Measurements from ENCODE around the gene CTNNBIP1.

CTNNBIP1 gene

DNA sequence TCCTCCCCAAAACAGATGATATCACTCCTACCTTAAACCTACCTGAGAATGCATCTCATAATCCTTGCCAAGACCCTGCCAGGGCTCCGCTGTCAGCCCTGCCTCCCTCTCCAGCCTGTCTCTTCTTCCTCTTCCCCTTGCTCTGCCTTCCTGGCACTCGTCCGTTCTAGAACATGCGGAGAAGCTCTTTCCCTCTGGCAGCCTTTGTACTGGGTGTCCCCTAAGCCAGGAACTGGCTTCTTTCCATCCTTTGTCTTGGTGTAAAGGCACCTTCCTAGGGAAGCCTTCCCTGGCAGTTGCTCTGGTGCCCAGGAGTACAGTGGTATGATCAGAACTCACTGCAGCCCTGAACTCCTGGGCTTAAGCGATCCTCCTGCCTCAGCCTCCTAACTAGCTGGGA, 36.1 kb downstream of the CTNNBIP1 start:
- TF ChIP-seq, protein P1, sequence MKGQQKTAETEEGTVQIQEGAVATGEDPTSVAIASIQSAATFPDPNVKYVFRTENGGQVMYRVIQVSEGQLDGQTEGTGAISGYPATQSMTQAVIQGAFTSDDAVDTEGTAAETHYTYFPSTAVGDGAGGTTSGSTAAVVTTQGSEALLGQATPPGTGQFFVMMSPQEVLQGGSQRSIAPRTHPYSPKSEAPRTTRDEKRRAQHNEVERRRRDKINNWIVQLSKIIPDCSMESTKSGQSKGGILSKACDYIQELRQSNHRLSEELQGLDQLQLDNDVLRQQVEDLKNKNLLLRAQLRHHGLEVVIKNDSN (IDR thresholded peaks at IDR 0.05), result no peak
- no peak for TF ChIP-seq CEBPB (IDR thresholded peaks at IDR 0.05)
- TF ChIP-seq YY1 (IDR thresholded peaks at IDR 0.05; ENCODE audit: low read depth), result no peak
- no peak for TF ChIP-seq ZBTB7A (IDR thresholded peaks at IDR 0.05; ENCODE audit: low read depth)
- TF ChIP-seq EP300 (IDR thresholded peaks at IDR 0.05; ENCODE audit: borderline replicate concordance), result no peak
- no peak for TF ChIP-seq TCF12 (IDR thresholded peaks at IDR 0.05; ENCODE audit: low read depth)
- TF ChIP-seq TAF1 (IDR thresholded peaks at IDR 0.05; ENCODE audit: low read depth), result no peak
- TF ChIP-seq RAD21 (IDR thresholded peaks at IDR 0.05; ENCODE audit: low read depth), result no peak
- no peak for TF ChIP-seq FOXM1 (IDR thresholded peaks at IDR 0.05; ENCODE audit: borderline replicate concordance, low read depth)
- TF ChIP-seq CREB1 (IDR thresholded peaks at IDR 0.05; ENCODE audit: low read depth), result no peak
- no peak for TF ChIP-seq EGR1 (IDR thresholded peaks at IDR 0.05)
- TF ChIP-seq, protein P2, sequence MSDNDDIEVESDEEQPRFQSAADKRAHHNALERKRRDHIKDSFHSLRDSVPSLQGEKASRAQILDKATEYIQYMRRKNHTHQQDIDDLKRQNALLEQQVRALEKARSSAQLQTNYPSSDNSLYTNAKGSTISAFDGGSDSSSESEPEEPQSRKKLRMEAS (IDR thresholded peaks at IDR 0.05), result no peak
- TF ChIP-seq, protein P3, sequence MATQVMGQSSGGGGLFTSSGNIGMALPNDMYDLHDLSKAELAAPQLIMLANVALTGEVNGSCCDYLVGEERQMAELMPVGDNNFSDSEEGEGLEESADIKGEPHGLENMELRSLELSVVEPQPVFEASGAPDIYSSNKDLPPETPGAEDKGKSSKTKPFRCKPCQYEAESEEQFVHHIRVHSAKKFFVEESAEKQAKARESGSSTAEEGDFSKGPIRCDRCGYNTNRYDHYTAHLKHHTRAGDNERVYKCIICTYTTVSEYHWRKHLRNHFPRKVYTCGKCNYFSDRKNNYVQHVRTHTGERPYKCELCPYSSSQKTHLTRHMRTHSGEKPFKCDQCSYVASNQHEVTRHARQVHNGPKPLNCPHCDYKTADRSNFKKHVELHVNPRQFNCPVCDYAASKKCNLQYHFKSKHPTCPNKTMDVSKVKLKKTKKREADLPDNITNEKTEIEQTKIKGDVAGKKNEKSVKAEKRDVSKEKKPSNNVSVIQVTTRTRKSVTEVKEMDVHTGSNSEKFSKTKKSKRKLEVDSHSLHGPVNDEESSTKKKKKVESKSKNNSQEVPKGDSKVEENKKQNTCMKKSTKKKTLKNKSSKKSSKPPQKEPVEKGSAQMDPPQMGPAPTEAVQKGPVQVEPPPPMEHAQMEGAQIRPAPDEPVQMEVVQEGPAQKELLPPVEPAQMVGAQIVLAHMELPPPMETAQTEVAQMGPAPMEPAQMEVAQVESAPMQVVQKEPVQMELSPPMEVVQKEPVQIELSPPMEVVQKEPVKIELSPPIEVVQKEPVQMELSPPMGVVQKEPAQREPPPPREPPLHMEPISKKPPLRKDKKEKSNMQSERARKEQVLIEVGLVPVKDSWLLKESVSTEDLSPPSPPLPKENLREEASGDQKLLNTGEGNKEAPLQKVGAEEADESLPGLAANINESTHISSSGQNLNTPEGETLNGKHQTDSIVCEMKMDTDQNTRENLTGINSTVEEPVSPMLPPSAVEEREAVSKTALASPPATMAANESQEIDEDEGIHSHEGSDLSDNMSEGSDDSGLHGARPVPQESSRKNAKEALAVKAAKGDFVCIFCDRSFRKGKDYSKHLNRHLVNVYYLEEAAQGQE (IDR thresholded peaks at IDR 0.05; ENCODE audit: low read depth), result no peak
- no peak for TF ChIP-seq TEAD4 (IDR thresholded peaks at IDR 0.05)
- TF ChIP-seq NFIC (IDR thresholded peaks at IDR 0.05), result no peak

DNA sequence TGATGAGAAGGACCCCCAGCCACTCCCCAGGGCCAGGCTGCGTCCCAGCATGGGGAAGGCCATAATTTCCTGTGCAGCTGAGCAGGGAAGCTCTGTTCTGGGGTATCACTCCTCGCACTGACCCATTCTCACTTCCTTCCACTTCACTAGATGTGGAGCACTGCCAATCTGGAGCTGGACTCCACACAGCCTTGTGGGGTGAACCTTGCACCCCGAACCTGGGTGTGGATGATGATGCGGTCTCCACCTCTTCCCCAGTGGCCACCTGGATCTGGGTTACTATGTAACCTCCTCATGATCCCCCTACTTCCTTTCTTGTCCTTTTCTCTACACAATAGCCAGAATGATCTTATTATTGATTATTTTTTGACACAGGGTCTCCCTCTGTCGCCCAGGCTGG, 36.7 kb downstream of the CTNNBIP1 start:
- TF ChIP-seq ZBTB7A (IDR thresholded peaks at IDR 0.05; ENCODE audit: low read depth), result no peak
- no peak for TF ChIP-seq TAF1 (IDR thresholded peaks at IDR 0.05; ENCODE audit: low read depth)
- TF ChIP-seq, protein P1 (IDR thresholded peaks at IDR 0.05), result no peak
- no peak for TF ChIP-seq YY1 (IDR thresholded peaks at IDR 0.05; ENCODE audit: low read depth)
- no peak for TF ChIP-seq RAD21 (IDR thresholded peaks at IDR 0.05; ENCODE audit: low read depth)
- TF ChIP-seq, protein P2 (IDR thresholded peaks at IDR 0.05), result no peak
- no peak for TF ChIP-seq FOXM1 (IDR thresholded peaks at IDR 0.05; ENCODE audit: borderline replicate concordance, low read depth)
- no peak for TF ChIP-seq TEAD4 (IDR thresholded peaks at IDR 0.05)
- TF ChIP-seq CREB1 (IDR thresholded peaks at IDR 0.05; ENCODE audit: low read depth), result no peak
- TF ChIP-seq EP300 (IDR thresholded peaks at IDR 0.05; ENCODE audit: borderline replicate concordance), result no peak
- no peak for TF ChIP-seq EGR1 (IDR thresholded peaks at IDR 0.05)
- TF ChIP-seq NFIC (IDR thresholded peaks at IDR 0.05), result no peak
- TF ChIP-seq, protein P3 (IDR thresholded peaks at IDR 0.05; ENCODE audit: low read depth), result no peak
- no peak for TF ChIP-seq TCF12 (IDR thresholded peaks at IDR 0.05; ENCODE audit: low read depth)
- TF ChIP-seq CEBPB (IDR thresholded peaks at IDR 0.05), result no peak

DNA sequence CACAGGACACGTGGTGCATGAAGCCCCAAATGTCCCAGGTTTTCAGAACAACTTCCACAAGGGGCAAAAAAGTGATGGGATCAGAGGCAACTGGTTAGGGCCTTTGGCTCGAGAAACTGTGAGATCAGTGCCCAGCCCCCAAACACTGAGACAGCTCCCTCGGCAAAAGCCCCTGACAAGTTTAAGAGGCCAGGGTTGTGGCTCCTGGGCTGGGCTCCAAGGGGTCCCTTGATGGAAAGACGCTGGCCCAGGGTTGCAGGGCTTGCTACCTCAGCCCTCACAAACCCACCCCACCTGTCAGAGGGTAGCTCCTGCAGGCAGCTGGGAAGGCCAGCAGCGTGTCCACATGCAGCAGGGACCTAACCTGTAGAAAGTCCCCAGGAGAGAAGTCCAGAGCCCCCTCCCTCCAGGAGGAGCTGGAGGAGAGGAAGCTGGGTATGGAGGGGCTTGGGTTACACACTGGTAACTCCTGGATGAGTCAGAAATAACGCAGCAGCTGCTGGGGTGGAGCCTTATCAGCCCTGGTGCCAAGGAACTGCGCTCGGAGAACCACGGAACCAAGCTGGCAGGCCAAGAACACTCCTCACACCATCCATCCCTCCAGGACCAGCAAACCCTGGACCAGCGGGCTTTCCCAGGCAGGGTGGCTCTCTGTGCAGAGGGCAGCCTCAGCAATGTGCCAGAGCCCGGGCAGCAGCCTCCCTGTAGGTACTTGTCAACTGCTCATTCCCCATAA, 37.5 kb downstream of the CTNNBIP1 start:
- TF ChIP-seq RAD21 (IDR thresholded peaks at IDR 0.05; ENCODE audit: low read depth) (no peak), TAF1 (IDR thresholded peaks at IDR 0.05; ENCODE audit: low read depth) (no peak), EP300 (IDR thresholded peaks at IDR 0.05; ENCODE audit: borderline replicate concordance) (no peak), TEAD4 (IDR thresholded peaks at IDR 0.05) (no peak), YY1 (IDR thresholded peaks at IDR 0.05; ENCODE audit: low read depth) (no peak), TCF12 (IDR thresholded peaks at IDR 0.05; ENCODE audit: low read depth) (no peak), EGR1 (IDR thresholded peaks at IDR 0.05) (no peak), NFIC (IDR thresholded peaks at IDR 0.05) (no peak), ZBTB7A (IDR thresholded peaks at IDR 0.05; ENCODE audit: low read depth) (no peak), FOXM1 (IDR thresholded peaks at IDR 0.05; ENCODE audit: borderline replicate concordance, low read depth) (no peak), CEBPB (IDR thresholded peaks at IDR 0.05) (no peak), CREB1 (IDR thresholded peaks at IDR 0.05; ENCODE audit: low read depth) (no peak)
- TF ChIP-seq, protein P1 (IDR thresholded peaks at IDR 0.05), result no peak
- TF ChIP-seq, protein P2 (IDR thresholded peaks at IDR 0.05), result no peak
- TF ChIP-seq, protein P3 (IDR thresholded peaks at IDR 0.05; ENCODE audit: low read depth), result no peak
